PC-3 (cell line): ENCODE data around the gene SNX21.

Experiments
- CTCF ChIP-seq: fragments of 300-600 bp; sonication (generic); conservative IDR thresholded peaks from 2 replicates; pipeline ENCODE4 v1.5.1; 2017; ENCODE audit warnings: antibody characterized with exemption, low read depth, mild to moderate bottlenecking, low read length
- EZH2phosphoT487 ChIP-seq: fragments of 300-600 bp; sonication (generic); IDR thresholded peaks from 2 replicates; pipeline ENCODE4 v1.6.1; 2018; ENCODE audit warnings: mild to moderate bottlenecking, antibody characterized with exemption, low read length, borderline replicate concordance

GRCh38 chr20:45851501-45851900, 17.9 kb downstream of the SNX21 start:
- TF ChIP-seq CTCF (no peak), EZH2phosphoT487 (no peak)
